ENCODE data around the gene RFESD.

DNA sequence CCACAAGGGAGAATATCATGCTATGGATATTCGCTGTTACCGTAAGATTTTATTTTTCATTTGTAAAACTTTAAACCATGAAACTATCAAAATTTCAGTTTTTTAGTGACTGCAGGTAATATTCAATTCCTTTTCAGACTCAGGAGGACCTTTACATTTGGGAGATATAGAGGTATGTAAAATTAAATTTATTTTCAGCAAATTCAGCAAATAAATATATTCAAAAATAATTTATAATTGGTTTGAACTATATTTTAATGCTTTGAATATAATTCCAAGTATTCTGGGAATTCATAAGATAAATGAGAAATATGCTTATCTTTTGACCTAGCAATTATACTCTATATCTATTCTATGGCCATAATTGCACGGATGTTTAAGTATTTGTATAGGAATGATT, 7.6 kb downstream of the RFESD start:
- TF ChIP-seq, protein P1, sequence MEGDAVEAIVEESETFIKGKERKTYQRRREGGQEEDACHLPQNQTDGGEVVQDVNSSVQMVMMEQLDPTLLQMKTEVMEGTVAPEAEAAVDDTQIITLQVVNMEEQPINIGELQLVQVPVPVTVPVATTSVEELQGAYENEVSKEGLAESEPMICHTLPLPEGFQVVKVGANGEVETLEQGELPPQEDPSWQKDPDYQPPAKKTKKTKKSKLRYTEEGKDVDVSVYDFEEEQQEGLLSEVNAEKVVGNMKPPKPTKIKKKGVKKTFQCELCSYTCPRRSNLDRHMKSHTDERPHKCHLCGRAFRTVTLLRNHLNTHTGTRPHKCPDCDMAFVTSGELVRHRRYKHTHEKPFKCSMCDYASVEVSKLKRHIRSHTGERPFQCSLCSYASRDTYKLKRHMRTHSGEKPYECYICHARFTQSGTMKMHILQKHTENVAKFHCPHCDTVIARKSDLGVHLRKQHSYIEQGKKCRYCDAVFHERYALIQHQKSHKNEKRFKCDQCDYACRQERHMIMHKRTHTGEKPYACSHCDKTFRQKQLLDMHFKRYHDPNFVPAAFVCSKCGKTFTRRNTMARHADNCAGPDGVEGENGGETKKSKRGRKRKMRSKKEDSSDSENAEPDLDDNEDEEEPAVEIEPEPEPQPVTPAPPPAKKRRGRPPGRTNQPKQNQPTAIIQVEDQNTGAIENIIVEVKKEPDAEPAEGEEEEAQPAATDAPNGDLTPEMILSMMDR (IDR thresholded peaks at IDR 0.05) = no peak
- TF ChIP-seq POLR2A (IDR thresholded peaks at IDR 0.05) = no peak

All from testis (tissue), 2 donors.